Measurements from ENCODE around the gene PXDC1. TPM values are rescaled to one million over a fixed set of nuclear protein-coding genes. Genes with fewer than 3 reads are reported as not detected.

PXDC1 gene
- total RNA-seq, 1 donor from 2014 or later, result 231 TPM

DNA sequence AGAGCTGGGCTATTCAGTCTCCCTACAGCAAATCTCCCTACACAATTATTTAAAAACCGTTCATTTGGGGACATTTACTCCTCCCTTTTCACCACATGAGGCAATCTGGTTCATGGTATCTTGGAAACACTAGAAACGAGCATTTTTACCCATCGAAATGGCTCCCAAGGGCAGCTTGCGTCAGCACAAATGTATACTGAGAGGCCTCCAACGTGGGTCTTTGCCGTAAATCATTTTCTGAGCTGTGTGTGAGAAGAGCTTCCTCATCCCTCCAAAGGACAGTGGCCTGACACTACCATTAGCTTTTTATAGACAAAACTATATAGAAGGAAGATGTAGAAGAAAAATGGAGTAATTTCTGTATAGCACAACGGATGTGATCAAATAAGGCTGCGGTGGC, 30.0 kb upstream of the PXDC1 start:
- no peak overlapping the region for H3K27ac Mint-ChIP-seq (ENCODE audit: unreplicated experiment)
- no peak for DNase-seq (ENCODE audit: low spot score)
- no peak overlapping the region for H3K4me3 Mint-ChIP-seq (ENCODE audit: unreplicated experiment)
- H3K36me3 Mint-ChIP-seq (ENCODE audit: low read depth), result no peaks in the 10 kb centered on the region
- H3K27me3 Mint-ChIP-seq (ENCODE audit: low read depth), result no peaks in the 10 kb centered on the region
- TF ChIP-seq, protein P1, sequence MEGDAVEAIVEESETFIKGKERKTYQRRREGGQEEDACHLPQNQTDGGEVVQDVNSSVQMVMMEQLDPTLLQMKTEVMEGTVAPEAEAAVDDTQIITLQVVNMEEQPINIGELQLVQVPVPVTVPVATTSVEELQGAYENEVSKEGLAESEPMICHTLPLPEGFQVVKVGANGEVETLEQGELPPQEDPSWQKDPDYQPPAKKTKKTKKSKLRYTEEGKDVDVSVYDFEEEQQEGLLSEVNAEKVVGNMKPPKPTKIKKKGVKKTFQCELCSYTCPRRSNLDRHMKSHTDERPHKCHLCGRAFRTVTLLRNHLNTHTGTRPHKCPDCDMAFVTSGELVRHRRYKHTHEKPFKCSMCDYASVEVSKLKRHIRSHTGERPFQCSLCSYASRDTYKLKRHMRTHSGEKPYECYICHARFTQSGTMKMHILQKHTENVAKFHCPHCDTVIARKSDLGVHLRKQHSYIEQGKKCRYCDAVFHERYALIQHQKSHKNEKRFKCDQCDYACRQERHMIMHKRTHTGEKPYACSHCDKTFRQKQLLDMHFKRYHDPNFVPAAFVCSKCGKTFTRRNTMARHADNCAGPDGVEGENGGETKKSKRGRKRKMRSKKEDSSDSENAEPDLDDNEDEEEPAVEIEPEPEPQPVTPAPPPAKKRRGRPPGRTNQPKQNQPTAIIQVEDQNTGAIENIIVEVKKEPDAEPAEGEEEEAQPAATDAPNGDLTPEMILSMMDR (IDR thresholded peaks at IDR 0.05), result no peak
- H3K4me1 Mint-ChIP-seq (ENCODE audit: low read depth), result peaks cover 42% of the 10 kb centered on the region
- no peaks in the 10 kb centered on the region for H3K9me3 Mint-ChIP-seq (ENCODE audit: low read depth)

DNA sequence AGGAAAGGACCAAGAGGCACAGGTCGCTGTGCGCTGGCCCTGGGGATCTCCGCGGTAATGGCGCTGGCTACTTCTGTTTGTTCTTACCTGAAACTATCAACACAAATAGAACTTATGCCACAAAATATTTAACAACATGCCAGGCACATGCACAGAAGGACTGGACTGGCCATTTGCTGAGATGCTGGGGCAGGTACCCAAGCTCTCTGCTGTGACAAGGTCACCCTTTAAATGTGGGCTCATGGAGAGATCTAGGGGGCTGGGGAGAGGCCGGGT, 28.0 kb upstream of the PXDC1 start:
- no peak overlapping the region for H3K27ac Mint-ChIP-seq (ENCODE audit: unreplicated experiment)
- DNase-seq (ENCODE audit: low spot score), result no peak
- H3K4me1 Mint-ChIP-seq (ENCODE audit: low read depth), result peaks cover 32% of the 10 kb centered on the region
- H3K9me3 Mint-ChIP-seq (ENCODE audit: low read depth), result no peaks in the 10 kb centered on the region
- H3K36me3 Mint-ChIP-seq (ENCODE audit: low read depth), result no peaks in the 10 kb centered on the region
- TF ChIP-seq, protein P1 (IDR thresholded peaks at IDR 0.05), result no peak
- H3K27me3 Mint-ChIP-seq (ENCODE audit: low read depth), result no peaks in the 10 kb centered on the region
- H3K4me3 Mint-ChIP-seq (ENCODE audit: unreplicated experiment), result no peak overlapping the region

- no peaks in the 10 kb centered on the region for H3K36me3 Mint-ChIP-seq (ENCODE audit: low read depth)
- TF ChIP-seq, protein P1 (IDR thresholded peaks at IDR 0.05), result no peak
- H3K4me1 Mint-ChIP-seq (ENCODE audit: low read depth), result peaks cover 32% of the 10 kb centered on the region
- DNase-seq (ENCODE audit: low spot score), result no peak
- H3K4me3 Mint-ChIP-seq (ENCODE audit: unreplicated experiment), result no peak overlapping the region
- no peaks in the 10 kb centered on the region for H3K9me3 Mint-ChIP-seq (ENCODE audit: low read depth)
- H3K27me3 Mint-ChIP-seq (ENCODE audit: low read depth), result no peaks in the 10 kb centered on the region
- H3K27ac Mint-ChIP-seq (ENCODE audit: unreplicated experiment), result no peak overlapping the region
Observed at GRCh38 chr6:3778701-3779573, 27.4 kb upstream of the PXDC1 start.

- Mint-ChIP-seq H3K9me3 (ENCODE audit: low read depth) (no peaks in the 10 kb centered on the region), H3K36me3 (ENCODE audit: low read depth) (no peaks in the 10 kb centered on the region), H3K27me3 (ENCODE audit: low read depth) (no peaks in the 10 kb centered on the region), H3K4me3 (ENCODE audit: unreplicated experiment) (no peak overlapping the region), H3K4me1 (ENCODE audit: low read depth) (peaks cover 29% of the 10 kb centered on the region), H3K27ac (ENCODE audit: unreplicated experiment) (peak overlapping the region; percentile 13)
- DNase-seq (ENCODE audit: low spot score), result no peak
- TF ChIP-seq, protein P1 (IDR thresholded peaks at IDR 0.05), result no peak
Observed at GRCh38 chr6:3777730-3778461, 26.4 kb upstream of the PXDC1 start.

- TF ChIP-seq, protein P1 (IDR thresholded peaks at IDR 0.05), result no peak
- DNase-seq (ENCODE audit: low spot score), result no peak
- no peaks in the 10 kb centered on the region for H3K36me3 Mint-ChIP-seq (ENCODE audit: low read depth)
- no peaks in the 10 kb centered on the region for H3K27me3 Mint-ChIP-seq (ENCODE audit: low read depth)
- H3K4me1 Mint-ChIP-seq (ENCODE audit: low read depth), result peaks cover 26% of the 10 kb centered on the region
- no peaks in the 10 kb centered on the region for H3K9me3 Mint-ChIP-seq (ENCODE audit: low read depth)
- no peak overlapping the region for H3K4me3 Mint-ChIP-seq (ENCODE audit: unreplicated experiment)
- no peak overlapping the region for H3K27ac Mint-ChIP-seq (ENCODE audit: unreplicated experiment)
Observed at GRCh38 chr6:3776881-3777507, 25.5 kb upstream of the PXDC1 start.

All from chondrocyte (in vitro differentiated cells).